Measurements from ENCODE around the gene NT5C. TPM values are rescaled to one million over a fixed set of nuclear protein-coding genes. Genes with fewer than 3 reads are reported as not detected.
A peak's percentile ranks its signal among the peaks of the same experiment; 100 is the strongest.
"Not testable (repeated sequence)": the region's sequence is repeated elsewhere in the genome, so short reads cannot be mapped to it uniquely, and the experiment has no call there.

The NT5C gene
- polyA plus RNA-seq, 3 donors from 2014 or later: 80.3 to 111 (median 88.8) TPM

- Mint-ChIP-seq H3K4me3 (peak overlapping the region in 1 of 5 donors; percentile 17), H3K27me3 (ENCODE audit: low read depth in 3 of 3) (peaks cover 2 to 3% (median 2%) of the 10 kb centered on the region in 3 donors), H3K27ac (peak overlapping the region in 5 of 6 donors; percentile 10 to 60 (median 30))
These were observed 3.9 kb upstream of the NT5C start for GRCh38 chr17:75135452-75135851.

GRCh38 chr17:75133607-75134347 lies 2.2 kb upstream of the NT5C start:
- not testable (repeated sequence) for H3K9me3 Mint-ChIP-seq; H3K36me3 Mint-ChIP-seq; DNase-seq; H3K27me3 Mint-ChIP-seq (ENCODE audit: low read depth in 3 of 3); H3K27ac Mint-ChIP-seq
- Mint-ChIP-seq H3K4me3 (peak overlapping the region in 1 of 5 donors; percentile 24), H3K4me1 (peaks cover 17 to 20% of the 10 kb centered on the region in 2 donors)

More at GRCh38 chr17:75135452-75135851, 3.9 kb upstream of the NT5C start:
- Mint-ChIP-seq H3K4me1 (peaks cover 15 to 22% of the 10 kb centered on the region in 2 donors), H3K36me3 (peaks cover 0 to 3% (median 0%) of the 10 kb centered on the region in 3 donors), H3K9me3 (no peaks in the 10 kb centered on the region)
- no peak for DNase-seq

GRCh38 chr17:75133001-75133400 lies 1.5 kb upstream of the NT5C start:
- Mint-ChIP-seq H3K27me3 (ENCODE audit: low read depth in 3 of 3) (peaks cover 2 to 4% (median 2%) of the 10 kb centered on the region in 3 donors), H3K27ac (peak overlapping the region in 1 of 6 donors; percentile 55), H3K4me1 (peaks cover 18 to 20% of the 10 kb centered on the region in 2 donors), H3K36me3 (peaks cover 0 to 3% (median 0%) of the 10 kb centered on the region in 3 donors), H3K4me3 (peak overlapping the region in 2 of 5 donors; percentile 44 to 91), H3K9me3 (no peaks in the 10 kb centered on the region)
- no peak for DNase-seq

- H3K27me3 Mint-ChIP-seq (ENCODE audit: low read depth in 3 of 3); H3K36me3 Mint-ChIP-seq; DNase-seq; H3K9me3 Mint-ChIP-seq: not testable (repeated sequence)
- peaks cover 18 to 20% of the 10 kb centered on the region in 2 donors for H3K4me1 Mint-ChIP-seq
- H3K27ac Mint-ChIP-seq: peak overlapping the region; percentile 82 to 93 (median 90)
- H3K4me3 Mint-ChIP-seq: peak overlapping the region; percentile 91 to 92 (median 92)
These were observed 767 bp upstream of the NT5C start for GRCh38 chr17:75132018-75133000.

GRCh38 chr17:75130632-75131277 lies 787 bp downstream of the NT5C start:
- Mint-ChIP-seq H3K9me3 (no peaks in the 10 kb centered on the region), H3K4me3 (peak overlapping the region; percentile 86 to 91 (median 89)), H3K27ac (peak overlapping the region; percentile 73 to 89 (median 86)), H3K4me1 (peaks cover 23 to 24% of the 10 kb centered on the region in 2 donors), H3K27me3 (ENCODE audit: low read depth in 3 of 3) (peaks cover 2 to 4% (median 2%) of the 10 kb centered on the region in 3 donors), H3K36me3 (peaks cover 0 to 2% (median 0%) of the 10 kb centered on the region in 3 donors)
- DNase-seq: peak in 2 of 3 donors; percentile 23 to 29

- peaks cover 24 to 27% of the 10 kb centered on the region in 2 donors for H3K4me1 Mint-ChIP-seq
- peak overlapping the region; percentile 14 to 89 (median 83) for H3K27ac Mint-ChIP-seq
- no peaks in the 10 kb centered on the region for H3K36me3 Mint-ChIP-seq
- peaks cover 2% of the 10 kb centered on the region in 3 donors for H3K27me3 Mint-ChIP-seq (ENCODE audit: low read depth in 3 of 3)
- peak overlapping the region; percentile 86 to 91 (median 89) for H3K4me3 Mint-ChIP-seq
- H3K9me3 Mint-ChIP-seq: no peaks in the 10 kb centered on the region
- no peak for DNase-seq
These were observed 1.4 kb downstream of the NT5C start for GRCh38 chr17:75130059-75130631.

GRCh38 chr17:75129576-75129975 lies 2.0 kb downstream of the NT5C start:
- peaks cover 1 to 2% (median 2%) of the 10 kb centered on the region in 3 donors for H3K27me3 Mint-ChIP-seq (ENCODE audit: low read depth in 3 of 3)
- peak overlapping the region; percentile 23 to 62 (median 53) for H3K4me3 Mint-ChIP-seq
- peaks cover 30 to 33% of the 10 kb centered on the region in 2 donors for H3K4me1 Mint-ChIP-seq
- H3K36me3 Mint-ChIP-seq: no peaks in the 10 kb centered on the region
- DNase-seq: no peak
- no peaks in the 10 kb centered on the region for H3K9me3 Mint-ChIP-seq
- peak overlapping the region in 4 of 6 donors; percentile 14 to 74 (median 54) for H3K27ac Mint-ChIP-seq

GRCh38 chr17:75128694-75129505 lies 2.6 kb downstream of the NT5C start:
- H3K9me3 Mint-ChIP-seq: no peaks in the 10 kb centered on the region
- peak overlapping the region in 4 of 5 donors; percentile 4 to 62 (median 46) for H3K4me3 Mint-ChIP-seq
- no peak overlapping the region for H3K27ac Mint-ChIP-seq
- H3K27me3 Mint-ChIP-seq (ENCODE audit: low read depth in 3 of 3): peaks cover 2 to 5% (median 2%) of the 10 kb centered on the region in 3 donors
- no peaks in the 10 kb centered on the region for H3K36me3 Mint-ChIP-seq
- peaks cover 37 to 40% of the 10 kb centered on the region in 2 donors for H3K4me1 Mint-ChIP-seq
- no peak for DNase-seq

- not testable (repeated sequence) for H3K36me3 Mint-ChIP-seq
These were observed 3.6 kb downstream of the NT5C start for GRCh38 chr17:75127936-75128335.

GRCh38 chr17:75126954-75127353 lies 4.6 kb downstream of the NT5C start:
- H3K4me1 Mint-ChIP-seq: peaks cover 36 to 38% of the 10 kb centered on the region in 2 donors
- H3K27ac Mint-ChIP-seq: no peak overlapping the region
- no peak overlapping the region for H3K4me3 Mint-ChIP-seq
- H3K27me3 Mint-ChIP-seq (ENCODE audit: low read depth in 3 of 3): peaks cover 0 to 6% (median 2%) of the 10 kb centered on the region in 3 donors
- no peak for DNase-seq
- no peaks in the 10 kb centered on the region for H3K9me3 Mint-ChIP-seq
- no peaks in the 10 kb centered on the region for H3K36me3 Mint-ChIP-seq

More at GRCh38 chr17:75127936-75128335, 3.6 kb downstream of the NT5C start:
- not testable (repeated sequence) for H3K27me3 Mint-ChIP-seq (ENCODE audit: low read depth in 3 of 3); DNase-seq; H3K9me3 Mint-ChIP-seq
- peaks cover 41 to 43% of the 10 kb centered on the region in 2 donors for H3K4me1 Mint-ChIP-seq
- peak overlapping the region in 1 of 5 donors; percentile 29 for H3K4me3 Mint-ChIP-seq
- H3K27ac Mint-ChIP-seq: peak overlapping the region in 1 of 6 donors; percentile 29

GRCh38 chr17:75125984-75126383 lies 5.6 kb downstream of the NT5C start:
- peaks cover 0 to 6% (median 2%) of the 10 kb centered on the region in 3 donors for H3K27me3 Mint-ChIP-seq (ENCODE audit: low read depth in 3 of 3)
- H3K27ac Mint-ChIP-seq: peak overlapping the region in 4 of 6 donors; percentile 14 to 75 (median 52)
- no peak overlapping the region for H3K4me3 Mint-ChIP-seq
- H3K4me1 Mint-ChIP-seq: peaks cover 35 to 37% of the 10 kb centered on the region in 2 donors
- no peak for DNase-seq
- peaks cover under 1 to 6% (median 1%) of the 10 kb centered on the region in 3 donors for H3K36me3 Mint-ChIP-seq
- H3K9me3 Mint-ChIP-seq: no peaks in the 10 kb centered on the region

- DNase-seq: no peak
- H3K9me3 Mint-ChIP-seq: no peaks in the 10 kb centered on the region
- H3K36me3 Mint-ChIP-seq: peaks cover 4 to 8% (median 8%) of the 10 kb centered on the region in 3 donors
- H3K27ac Mint-ChIP-seq: peak overlapping the region in 4 of 6 donors; percentile 16 to 77 (median 53)
- peaks cover 30 to 32% of the 10 kb centered on the region in 2 donors for H3K4me1 Mint-ChIP-seq
- H3K4me3 Mint-ChIP-seq: peak overlapping the region in 4 of 5 donors; percentile 9 to 49 (median 34)
- H3K27me3 Mint-ChIP-seq (ENCODE audit: low read depth in 3 of 3): peaks cover 0 to 6% (median 2%) of the 10 kb centered on the region in 3 donors
These were observed 6.8 kb downstream of the NT5C start for GRCh38 chr17:75124819-75125162.

All from immature natural killer cell (primary cell).